ENCODE results near the gene NUDCD3.

- TF ChIP-seq, protein P1, sequence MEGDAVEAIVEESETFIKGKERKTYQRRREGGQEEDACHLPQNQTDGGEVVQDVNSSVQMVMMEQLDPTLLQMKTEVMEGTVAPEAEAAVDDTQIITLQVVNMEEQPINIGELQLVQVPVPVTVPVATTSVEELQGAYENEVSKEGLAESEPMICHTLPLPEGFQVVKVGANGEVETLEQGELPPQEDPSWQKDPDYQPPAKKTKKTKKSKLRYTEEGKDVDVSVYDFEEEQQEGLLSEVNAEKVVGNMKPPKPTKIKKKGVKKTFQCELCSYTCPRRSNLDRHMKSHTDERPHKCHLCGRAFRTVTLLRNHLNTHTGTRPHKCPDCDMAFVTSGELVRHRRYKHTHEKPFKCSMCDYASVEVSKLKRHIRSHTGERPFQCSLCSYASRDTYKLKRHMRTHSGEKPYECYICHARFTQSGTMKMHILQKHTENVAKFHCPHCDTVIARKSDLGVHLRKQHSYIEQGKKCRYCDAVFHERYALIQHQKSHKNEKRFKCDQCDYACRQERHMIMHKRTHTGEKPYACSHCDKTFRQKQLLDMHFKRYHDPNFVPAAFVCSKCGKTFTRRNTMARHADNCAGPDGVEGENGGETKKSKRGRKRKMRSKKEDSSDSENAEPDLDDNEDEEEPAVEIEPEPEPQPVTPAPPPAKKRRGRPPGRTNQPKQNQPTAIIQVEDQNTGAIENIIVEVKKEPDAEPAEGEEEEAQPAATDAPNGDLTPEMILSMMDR (IDR thresholded peaks at IDR 0.05): no peak
- TF ChIP-seq ZFX (IDR thresholded peaks at IDR 0.05; ENCODE audit: borderline replicate concordance): no peak
These were observed 151.9 kb downstream of the NUDCD3 start for GRCh38 chr7:44338600-44338999.
